Retina (tissue), 1 donor: ENCODE measurements around the gene ZC3H4.
"Not testable (repeated sequence)": the region's sequence is repeated elsewhere in the genome, so short reads cannot be mapped to it uniquely, and the experiment has no call there.

Source experiments
- DNase-seq: peaks from one replicate; pipeline ENCODE4 v3.0.0-alpha.2; 2016

ZC3H4 gene

DNA sequence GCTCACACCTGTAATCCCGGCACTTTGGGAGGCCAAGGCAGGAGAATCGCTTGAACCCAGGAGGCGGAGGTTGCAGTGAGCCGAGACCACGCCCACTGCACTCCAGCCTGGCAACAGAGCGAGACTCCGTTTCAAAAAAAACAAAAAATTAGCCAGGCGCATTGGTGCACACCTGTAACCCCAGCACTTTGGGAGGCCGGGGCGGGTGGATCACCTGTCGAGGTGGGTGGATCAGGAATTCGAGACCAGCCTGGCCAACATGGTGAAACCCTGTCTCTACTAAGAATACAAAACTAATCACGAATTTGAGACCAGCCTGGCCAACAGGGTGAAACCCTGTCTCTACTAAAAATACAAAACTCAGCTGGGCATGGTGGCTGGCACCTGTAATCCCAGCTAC, 35.2 kb downstream of the ZC3H4 start:
- DNase-seq: not testable (repeated sequence)

DNA sequence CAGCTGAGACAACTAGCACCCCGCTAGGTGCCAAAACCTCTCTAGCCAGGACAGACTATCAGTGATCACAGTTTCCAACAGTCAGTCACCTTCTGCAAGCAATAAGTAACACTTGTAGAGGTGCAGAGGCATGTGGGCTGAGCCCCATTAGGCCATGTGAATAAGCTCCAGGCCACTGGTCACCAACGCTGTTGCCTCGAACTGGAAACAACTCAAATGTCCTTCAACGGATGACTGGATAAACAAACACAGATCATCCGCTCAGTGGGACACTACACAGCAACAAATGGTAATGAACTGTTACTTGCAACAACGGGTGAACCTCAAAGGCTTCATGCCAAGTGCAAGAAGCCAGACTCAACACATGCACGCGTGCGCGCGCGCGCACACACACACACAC, 37.6 kb downstream of the ZC3H4 start:
- no peak for DNase-seq

DNA sequence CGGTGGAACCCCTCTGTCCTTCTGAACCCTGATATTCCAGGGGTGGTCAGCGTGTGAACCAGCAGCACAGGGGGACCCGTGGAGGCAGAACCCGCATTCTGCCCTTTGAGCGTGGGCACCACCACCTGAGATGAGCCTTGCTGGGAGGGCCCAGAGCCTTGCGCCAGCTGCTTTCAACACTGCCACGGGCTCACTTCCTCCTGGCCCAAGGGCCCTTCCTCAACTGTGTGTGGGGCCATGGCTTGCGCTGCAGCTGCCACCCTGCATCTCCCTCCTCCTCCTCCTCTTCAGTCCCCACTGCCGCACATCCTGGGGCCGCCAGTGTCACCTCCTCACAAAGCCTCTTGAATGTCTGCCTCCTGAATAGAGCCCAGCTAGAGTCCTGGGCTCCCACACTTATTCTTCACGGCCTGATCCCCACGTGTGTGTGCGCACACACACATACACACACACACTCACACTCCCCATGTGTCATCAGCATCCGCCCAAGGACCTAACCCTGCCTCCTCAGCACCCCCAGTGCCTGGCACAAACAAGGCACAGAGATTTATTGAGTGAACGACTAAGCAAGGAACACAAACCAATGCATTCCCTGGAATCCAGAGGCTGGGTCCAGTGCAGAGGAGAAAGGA, 38.3 kb downstream of the ZC3H4 start:
- DNase-seq: no peak

DNA sequence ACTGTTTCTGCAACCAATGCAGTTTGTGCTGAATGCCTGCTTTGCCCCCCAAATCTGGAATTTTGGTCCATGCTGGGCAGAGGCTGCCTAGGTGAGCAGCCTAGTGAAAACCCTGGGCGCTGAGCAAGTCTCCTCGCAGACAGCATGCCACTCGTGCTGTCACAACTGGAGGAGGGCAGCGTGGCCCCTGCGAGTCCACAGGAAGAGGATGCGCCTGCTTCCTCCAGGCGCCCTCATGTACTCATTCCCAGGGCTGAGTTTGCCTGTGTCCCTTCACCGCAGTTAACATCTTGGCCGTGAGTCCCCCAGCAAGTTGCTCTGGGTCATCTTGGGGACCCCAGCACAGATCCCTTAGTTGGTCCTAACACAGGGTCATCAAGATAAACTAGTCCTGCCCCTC, 39.0 kb downstream of the ZC3H4 start:
- no peak for DNase-seq

DNA sequence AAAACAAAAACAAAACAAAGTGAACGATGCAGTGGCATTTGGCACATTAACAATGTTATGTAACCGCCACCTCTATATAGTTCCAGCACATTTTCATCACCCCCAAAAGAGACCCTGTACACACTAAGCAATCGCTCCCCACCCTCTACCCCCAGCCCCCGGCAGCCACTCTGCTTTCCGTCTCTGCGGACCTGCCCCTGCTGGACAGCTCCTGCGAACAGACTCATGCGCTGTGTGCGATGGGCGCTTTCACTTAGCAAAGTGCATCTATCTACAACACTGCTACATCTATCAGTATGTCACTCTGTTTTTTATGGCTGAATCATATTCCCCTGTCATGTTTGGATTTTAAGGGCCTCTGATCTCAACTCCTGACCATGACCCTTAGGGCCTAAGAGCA, 40.0 kb downstream of the ZC3H4 start:
- DNase-seq: no peak

DNA sequence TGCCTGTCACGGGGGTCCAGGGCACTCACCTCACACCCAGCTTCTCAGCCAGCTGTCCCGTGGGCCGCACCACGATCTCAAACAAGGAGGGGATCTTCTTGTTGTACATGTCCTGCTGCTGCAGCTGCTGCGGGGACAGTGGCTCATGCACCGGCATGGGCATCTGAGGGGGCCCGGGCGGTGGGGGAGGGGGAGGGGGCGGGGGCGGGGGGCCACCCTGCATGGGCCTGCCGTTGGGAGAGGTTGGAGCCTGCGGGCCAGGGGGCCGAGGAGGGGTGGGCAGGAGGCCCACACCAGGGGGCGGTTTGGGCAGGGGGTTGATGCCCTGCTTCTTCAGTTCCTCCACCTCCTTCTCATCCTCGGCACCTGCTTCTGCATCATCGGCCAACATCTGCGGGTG, 41.3 kb downstream of the ZC3H4 start:
- DNase-seq: no peak

DNA sequence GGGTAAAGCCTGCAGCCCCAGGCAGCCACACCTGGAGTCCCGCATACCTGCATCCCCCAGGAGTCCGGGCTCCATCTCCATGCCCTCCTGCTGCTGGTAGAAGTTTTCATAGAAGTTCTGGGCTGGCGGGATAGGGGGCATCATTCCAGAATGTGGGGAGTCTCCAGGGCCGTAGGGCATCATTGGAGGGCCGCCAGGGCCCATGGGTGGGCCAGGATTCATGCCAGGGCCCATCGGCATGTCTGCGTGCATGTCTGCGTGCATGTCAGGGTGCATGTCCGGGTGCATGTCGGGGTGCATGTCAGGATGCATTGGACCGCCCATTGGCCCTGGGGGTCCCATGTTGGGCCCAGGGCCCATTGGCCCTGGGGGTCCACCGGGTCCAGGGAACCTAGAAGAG, 41.8 kb downstream of the ZC3H4 start:
- DNase-seq: no peak

DNA sequence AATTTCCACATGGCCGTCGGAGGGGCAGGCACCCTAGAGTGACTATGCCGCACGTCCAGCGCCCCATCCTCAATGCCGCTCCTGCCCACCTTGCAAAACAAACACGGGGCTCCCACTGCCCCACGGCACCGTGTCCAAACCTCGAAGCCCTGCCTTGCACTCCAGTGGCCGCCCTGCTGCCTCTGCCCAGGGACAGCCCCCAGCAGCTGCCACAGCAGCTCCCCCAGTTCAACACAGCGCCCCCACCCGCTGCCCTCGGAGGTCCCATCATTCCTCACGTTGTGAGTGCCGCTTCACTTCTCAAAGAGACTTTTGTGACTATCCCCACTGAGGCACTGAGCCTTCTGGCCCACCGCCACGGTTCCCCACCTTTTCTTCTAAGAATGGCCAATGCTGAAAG, 42.8 kb downstream of the ZC3H4 start:
- DNase-seq: no peak

DNA sequence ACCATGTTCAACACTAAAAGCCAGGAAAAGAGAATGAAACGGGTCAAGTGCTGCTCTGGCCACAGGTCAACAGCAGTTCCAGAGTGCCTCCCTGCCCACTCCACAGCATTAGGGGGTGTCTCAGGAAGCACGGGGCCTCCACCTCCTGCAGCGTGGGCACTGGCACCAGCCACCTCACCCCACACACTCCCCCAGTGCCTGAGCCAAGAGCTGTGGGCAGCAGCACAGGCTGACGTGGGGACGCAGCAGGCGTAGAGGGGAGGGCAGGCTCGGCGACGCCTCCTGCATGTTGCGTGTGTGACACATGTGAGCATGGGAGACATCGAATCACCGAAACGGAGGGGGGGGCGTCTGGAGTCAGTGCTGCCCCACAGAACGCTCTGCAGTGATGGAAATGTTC, 43.8 kb downstream of the ZC3H4 start:
- DNase-seq: no peak

DNA sequence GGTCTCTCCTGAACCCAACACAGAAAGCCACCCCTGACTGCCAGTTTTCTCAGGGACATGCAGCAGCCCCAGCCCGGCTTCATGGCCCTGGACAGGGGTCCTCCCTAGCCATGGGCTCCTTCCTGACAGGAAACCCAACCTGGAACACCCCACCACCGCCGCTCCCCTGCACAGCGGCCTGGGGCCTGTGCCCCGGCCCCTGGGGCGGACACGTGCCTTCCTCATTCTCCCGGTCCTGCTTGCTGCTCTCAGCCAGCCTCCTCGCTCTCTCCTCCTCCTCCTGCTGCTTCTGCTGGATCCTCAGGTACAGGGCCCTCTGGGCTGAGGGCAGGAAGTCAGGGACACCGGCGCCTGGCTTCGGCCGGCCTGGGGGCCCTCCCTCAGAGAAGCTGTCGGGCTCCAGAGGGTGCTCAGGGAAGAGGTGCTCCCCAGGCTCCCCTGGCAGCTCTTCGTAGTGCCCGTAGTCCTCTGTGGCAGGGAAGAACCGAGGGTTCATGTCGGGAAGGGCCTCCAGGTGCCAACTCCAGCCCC, 44.6 kb downstream of the ZC3H4 start:
- DNase-seq: no peak

DNA sequence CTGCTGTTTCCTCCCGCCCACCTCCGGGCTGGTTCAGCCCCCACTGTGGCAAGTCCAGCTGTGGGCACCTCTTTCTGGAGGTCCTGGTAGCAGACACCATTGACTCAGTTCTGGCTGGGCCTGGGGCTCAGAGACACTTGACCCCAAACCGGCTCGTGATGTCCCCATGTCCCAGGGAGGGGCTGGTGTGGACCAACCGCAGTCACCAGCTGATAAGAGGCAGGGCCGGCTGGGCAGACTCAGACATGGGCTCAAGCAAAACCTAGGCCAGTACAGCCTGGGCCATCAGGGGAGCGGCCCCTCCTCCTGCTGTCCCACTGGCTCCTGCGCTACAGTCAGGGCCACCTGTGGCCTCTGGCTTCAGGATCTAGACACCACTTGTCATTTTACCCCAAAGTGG, 45.3 kb downstream of the ZC3H4 start:
- DNase-seq: no peak

DNA sequence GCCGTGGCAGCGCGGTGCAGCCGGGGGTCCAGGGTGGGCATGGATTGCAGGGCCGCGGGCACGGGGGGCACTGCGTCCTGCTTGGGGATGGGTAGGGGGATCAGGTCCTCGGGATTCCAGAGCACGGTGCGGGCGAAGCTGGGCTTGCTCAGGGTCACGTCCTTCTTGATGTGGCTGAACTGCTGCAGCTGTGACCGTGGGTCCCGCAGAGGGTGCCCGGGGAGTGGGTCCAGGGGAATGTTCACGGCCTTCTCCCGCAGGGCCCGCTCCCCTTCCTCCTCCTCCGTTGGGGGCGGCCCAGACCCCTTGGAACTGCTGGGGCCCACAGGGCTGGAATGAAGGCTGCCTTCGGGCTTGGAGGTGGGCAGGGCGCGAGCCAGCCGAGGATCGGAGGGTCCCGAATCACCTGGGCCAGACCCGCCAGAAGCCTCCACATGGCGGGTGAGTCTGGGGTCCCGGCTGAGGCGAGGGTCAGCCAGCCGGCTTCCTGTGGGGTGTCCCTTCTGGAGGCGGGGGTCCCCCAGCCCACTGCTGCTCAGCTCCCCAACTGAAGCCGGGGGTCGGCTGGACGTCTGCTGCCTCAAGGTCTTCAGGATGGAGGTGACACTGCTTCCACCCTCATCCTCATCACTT, 46.2 kb downstream of the ZC3H4 start:
- DNase-seq: no peak

DNA sequence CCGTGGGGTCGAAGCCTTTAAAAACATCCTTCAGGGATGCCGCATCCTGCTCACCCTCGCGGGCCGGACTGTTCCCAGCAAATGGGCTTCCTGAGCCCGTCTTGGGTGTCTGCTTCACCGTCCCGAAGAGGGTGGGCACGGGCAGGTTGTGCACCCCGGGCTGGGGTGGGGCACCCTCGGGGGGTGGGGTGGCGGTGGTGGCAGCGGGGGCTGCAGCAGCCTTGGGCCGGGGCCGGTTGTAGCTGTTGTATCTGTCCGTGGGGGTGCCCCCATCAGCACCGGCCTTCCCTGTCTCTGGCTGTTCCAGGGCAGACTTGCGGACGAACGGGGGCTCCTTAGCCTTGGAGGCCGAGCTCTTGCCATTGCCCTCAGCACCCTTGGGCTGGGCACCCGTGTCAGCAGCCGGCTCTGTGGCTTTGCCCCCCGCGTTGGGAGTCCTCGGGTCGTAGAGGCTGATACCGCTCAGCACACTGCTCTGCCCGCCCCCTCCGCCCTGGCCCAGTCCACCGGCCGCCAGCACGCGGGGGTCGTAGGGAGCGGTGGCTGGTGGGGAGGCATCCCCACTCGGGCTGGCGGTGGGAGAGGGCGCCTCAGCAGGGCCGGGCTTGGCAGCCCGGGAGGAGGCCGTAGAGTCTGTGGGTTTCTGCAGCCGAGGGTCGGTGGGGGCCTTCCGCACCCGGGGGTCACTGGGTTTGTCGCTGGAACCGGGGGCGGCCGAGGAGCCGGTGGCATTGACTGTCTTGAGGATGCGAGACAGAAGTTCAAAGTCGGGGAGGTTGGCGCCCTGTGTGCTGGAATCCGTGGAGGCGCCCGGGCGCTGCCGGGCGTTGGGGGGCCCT, 47.0 kb downstream of the ZC3H4 start:
- no peak for DNase-seq

DNA sequence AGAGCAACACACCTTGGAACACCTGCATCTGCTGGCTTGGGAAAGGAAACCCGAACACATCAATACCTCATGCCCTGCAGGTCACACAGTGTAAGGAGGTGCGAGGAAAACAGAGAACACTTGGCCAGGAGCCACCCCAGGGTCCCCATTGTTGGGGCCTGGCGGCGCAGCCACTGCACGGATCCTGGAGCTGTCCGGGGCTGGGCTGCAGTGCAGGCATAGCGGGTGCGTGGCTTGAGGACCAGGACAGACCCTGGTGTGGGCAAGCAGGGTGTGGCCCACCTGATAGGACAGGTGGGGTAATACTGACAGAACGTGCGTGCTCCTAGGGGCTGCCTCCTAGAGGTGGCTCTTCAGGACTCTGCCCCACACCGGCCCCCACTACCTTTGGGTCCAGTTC, 48.3 kb downstream of the ZC3H4 start:
- no peak for DNase-seq

DNA sequence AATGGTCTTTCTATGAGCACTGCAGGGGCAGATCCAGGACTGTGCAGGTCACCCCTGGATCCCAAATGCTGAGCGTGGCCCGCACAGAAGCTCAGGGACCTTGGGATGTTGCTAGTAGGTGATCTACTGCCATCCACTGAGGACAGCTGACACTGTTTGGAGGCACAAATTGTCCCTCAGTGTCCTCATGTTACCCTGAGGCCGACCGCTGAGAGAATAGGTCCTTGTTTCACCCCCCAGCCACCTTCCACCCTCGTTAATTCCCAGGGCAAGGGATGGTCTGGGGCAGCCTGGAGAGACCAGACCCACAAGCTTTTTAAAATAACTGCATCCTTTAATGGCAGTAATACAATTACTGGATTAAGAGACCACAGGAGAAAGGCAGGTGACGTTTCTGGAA, 49.7 kb downstream of the ZC3H4 start:
- no peak for DNase-seq

DNA sequence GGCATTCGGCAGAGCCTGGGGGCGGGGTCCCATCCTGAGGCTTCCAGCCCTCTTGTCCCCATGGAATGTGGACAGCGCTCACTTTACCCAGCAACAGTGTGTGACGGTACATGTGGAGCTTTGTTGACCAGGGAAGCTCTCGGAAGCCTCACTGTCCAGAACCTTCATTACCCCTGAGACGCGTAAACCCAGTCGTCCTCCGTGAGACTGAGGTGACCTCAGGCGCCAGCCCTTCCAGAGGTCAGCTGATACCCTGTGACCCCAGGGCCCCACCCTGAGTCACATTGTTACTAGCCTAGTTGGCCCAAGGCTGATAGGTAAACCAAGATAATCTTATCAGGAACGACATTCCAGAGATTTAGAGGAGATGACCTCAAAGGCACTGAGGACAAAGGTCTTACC, 55.0 kb downstream of the ZC3H4 start:
- no peak for DNase-seq

DNA sequence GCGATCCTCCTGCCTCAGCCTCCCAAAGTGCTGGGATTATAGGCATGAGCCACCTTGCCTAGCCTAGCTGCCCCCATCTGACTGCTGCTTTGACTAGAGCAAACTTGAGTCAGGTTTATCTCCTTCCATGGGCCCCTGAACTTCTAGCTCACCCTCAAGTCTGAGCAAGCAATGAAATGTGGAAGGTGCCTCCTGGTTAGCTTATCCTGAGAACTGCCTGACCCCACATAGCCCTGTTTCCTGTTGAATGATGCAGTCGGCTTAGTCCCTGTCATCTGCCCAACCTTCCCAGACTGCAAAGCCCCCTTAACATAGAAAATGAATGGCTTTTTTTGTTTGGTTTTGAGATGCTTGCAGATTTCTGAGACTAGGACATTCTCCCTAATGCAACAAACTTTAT, 56.2 kb downstream of the ZC3H4 start:
- no peak for DNase-seq

DNA sequence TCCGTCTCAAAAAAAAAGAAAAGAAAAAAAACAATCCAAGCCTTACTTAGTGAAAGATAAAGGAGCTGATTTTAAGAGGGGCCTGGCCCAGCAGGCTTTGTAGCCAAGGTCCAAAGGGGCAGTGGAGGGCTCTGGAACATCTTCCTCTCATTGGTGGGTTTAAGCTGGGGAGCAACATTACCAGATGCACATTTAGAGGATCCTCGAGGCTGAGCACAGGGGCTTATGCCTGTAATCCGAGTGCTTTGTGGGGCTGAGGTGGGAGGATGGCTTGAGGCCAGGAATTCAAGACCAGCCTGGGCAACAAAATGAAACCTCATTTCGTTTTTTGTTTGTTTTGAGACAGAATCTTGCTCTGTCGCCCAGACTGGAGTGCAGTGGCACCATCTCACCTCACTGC, 57.2 kb downstream of the ZC3H4 start:
- no peak for DNase-seq

DNA sequence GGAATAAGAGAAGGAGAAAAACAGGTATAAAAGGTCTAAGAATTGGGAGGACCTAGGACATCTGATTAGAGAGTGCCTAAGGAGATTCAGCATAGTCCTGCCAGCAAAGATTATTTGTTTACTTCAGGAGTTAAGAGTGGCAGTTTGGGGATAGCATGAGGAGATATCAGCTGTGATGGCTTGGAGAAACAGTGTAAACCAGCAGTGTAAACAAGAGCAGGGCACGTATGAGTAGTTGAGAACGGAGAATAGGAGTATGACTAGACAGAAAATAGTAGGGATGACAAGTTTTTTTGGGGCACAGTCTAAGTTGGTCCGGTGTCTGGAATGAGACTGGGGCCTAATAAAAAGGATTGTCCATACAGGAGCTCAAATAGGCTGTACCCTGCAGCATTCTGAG, 63.0 kb downstream of the ZC3H4 start:
- not testable (repeated sequence) for DNase-seq

DNA sequence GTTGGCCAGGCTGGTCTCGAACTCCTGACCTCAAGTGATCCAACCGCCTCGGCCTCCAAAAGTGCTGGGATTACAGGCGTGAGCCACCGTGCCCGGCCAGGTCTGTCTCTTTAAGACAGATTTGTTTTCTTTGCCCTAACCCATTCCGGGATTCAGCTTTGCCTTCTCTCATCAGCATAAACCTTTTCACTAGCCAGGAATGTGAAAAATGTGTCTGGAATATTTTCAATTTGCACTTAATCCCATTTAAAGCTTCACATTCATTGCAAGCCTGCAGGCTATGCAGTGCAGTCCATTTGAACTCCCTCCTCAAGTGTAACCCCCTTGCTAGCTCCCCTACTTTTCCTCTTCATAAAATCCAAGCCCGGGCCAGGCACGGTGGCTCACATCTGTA, 64.3 kb downstream of the ZC3H4 start:
- DNase-seq: no peak

DNA sequence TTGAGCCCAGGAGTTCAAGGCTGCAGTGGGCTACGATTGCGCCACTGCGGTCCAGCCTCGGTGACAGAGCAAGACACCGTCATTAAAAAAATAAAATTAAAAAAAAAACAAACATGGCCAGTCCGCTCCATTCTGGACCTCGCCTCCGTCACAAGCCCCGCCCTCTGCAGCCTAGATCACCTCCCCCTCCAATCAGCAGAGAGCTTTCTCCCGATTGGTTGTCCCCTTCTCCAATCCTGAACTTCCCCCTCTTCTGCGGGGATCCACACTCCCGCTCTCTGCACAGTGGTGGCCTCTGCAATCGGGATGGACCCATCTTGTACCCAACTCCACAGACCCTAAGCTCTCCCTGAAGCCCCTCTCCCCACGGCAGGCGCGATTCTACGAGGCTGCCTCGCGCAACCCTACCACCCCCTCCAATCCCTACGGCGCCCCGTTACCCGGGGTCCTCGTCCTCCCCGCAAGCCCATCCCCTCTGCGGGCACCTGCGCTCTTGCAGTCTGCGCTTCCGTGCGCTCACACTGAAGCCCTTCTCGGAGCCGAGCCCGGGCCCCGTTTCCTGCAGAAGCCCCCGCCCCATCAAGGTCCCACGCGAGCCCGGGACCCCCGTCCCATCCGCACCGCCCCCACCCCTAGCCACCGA, 65.7 kb downstream of the ZC3H4 start:
- DNase-seq: peak; percentile 83

DNA sequence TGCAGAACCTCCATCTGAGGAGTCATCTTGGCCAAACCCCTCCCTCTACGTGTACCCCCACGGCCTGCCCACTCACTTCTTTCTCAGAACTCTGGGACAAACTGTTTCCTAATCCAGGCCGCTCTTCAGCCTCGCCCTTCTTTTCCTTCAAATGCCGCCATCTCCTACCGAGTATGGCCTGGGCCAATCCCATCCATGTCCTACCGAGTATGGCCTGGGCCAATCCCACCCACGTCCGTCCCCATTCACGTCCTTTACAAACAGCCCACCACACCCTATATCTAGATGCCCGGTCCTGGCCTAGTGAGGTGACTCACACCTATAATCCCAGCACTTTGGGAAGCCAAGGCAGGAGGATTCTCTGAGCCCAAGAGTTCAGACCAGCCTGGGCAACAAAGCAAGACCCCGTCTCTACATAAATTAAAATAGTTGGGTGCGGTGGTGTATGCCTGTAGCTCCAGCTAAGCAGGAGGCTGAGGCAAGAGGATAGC, 66.3 kb downstream of the ZC3H4 start:
- no peak for DNase-seq

DNA sequence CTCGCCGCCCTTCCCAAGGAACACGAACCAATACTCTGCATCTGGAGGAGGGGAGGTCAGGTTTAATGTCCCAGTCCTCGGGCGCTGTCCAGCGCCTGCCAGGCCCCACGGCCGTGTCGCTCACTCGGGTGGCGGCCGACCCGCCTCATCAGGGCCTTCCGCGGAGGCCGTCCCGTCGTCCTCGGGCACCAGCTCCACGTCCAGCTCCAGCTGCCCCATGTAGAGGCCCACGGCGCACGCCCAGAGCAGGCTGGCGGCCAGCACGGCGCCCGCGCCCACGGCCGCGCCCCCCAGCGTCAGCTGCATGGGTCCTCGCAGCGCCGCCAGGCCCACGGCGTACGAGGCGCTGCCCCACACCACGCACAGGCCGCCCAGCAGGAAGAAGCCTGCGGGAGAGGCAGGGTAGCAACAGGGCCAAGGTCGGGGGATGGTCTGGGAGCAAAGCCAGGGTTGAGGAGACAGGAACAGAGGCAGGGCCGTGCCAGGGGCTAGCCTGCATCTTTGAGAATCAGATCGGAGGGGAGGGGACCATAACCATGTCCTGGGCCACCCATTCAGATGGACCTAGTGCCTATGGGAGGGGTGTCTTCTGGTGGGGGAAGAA, 67.6 kb downstream of the ZC3H4 start:
- DNase-seq: no peak
